GM18517 (cell line): ENCODE measurements around the gene FASN.

Experiments
- ATAC-seq: cut with Tn5 transposase; IDR thresholded peaks from one replicate; pipeline ENCODE4 v1.9.1; 2021; ENCODE audit warnings: mild to moderate bottlenecking, moderate library complexity; ENCODE audit not compliant: unreplicated experiment

FASN gene

DNA sequence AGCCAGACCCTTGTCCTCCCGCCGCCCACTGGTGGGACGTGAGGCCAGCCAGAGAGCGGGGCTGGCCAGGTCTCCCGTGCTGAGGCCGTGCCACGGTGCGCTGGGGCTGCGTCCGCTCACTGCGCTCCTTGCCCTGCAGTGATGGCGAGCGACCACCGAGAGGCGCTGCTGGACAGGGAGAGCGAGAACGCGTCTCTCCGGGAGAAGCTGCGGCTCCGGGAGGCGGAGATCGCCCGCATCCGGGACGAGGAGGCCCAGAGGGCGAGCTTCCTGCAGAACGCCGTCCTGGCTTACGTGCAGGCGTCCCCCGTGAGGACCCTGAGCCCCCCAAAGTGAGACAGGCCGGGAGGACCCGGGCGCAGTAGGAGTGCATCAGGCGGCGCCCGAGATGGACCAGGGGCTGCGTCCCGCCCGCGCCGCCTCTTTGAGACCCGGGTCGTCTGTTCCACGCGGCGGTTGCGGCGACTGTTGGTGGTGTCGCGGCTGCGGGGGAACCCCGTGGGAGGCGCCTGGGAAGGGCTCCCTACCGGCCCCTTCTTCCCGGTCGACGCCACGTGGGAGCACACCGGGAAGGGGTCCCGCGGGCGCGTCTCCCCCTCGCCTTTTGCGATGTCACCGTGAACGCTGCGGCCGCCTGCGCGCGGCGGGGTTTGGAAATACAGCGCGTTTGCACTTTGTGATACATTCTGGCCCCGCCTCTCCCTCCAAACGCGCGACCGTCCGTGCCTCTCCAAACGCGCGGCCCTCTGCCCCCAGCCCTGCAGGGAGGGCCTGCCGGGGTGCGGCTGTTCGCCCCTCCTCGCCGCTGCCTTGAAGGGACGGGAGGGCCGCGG is 67.3 kb downstream of the FASN start:
- ATAC-seq = no peak

DNA sequence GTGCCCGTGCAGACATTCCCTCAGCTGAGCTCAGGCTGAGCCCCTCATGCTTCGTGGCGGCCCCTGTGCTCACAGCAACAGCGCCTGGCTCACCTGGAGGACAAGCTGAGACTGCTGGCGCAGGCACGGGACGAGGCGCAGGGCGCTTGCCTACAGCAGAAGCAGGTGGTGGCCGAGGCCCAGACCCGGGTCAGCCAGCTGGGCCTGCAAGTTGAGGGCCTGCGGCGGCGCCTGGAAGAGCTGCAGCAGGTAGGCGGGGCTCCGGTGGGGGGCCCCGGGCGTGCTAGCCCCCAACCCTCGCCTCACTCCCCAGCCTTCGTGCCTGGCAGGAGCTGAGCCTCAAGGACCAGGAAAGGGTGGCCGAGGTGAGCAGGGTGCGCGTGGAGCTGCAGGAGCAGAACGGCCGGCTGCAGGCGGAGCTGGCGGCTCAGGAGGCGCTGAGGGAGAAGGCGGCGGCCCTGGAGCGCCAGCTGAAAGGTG is 68.0 kb downstream of the FASN start:
- ATAC-seq = no peak

DNA sequence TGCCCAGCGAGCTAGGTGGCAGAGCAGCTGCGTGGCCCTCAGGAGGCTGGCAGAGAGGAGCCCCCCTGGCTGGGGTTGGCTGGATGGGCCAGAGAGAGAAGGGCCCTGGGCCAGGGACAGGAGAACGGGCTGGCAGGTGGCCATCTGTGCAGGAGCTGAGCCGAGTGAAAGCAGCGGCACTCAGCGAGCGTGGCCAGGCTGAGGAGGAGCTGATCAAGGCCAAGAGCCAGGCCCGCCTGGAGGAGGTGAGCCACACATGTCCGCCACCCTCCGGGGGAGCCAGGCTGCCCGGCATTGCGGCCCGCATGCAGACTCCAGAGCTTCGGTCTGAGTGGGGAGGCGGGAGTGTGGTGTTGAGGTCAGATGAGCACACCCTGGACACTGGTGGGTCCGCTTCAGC is 68.6 kb downstream of the FASN start:
- no peak for ATAC-seq

DNA sequence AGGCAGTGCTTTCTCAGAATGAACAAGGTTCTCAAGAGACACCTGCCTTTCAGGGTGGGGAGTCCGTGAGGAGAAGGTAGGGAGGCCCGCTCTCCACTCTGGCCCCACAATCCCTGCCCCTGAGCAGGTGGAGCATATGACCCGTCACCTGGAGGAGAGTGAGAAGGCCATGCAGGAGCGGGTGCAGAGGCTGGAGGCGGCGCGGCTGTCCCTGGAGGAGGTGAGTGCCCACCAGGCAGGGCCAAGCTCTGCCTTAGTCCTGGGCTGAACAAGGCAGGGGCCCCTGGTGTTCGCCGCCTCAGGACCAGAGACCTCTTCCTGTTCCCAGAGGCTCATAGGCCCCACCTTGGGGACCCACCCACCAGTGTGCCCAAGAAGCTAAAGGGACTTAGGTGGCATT is 69.1 kb downstream of the FASN start:
- no peak for ATAC-seq
